ENCODE results near the gene ADAMTSL2.

ADAMTSL2 gene

GRCh38 chr9:133522073-133522910, 12.2 kb upstream of the ADAMTSL2 start:
- no peak for TF ChIP-seq ISL1 (CRISPR knock-in tag; IDR thresholded peaks at IDR 0.05)
- TF ChIP-seq CREB5 (CRISPR knock-in tag; IDR thresholded peaks at IDR 0.05; ENCODE audit: low read depth), result no peak
- TF ChIP-seq POU6F1 (CRISPR knock-in tag; IDR thresholded peaks at IDR 0.05; ENCODE audit: borderline replicate concordance, low read depth), result no peak
- no peak for TF ChIP-seq CSDC2 (CRISPR knock-in tag; IDR thresholded peaks at IDR 0.05)
- TF ChIP-seq ZFP30 (CRISPR knock-in tag; IDR thresholded peaks at IDR 0.05), result no peak
- TF ChIP-seq TOX (CRISPR knock-in tag; IDR thresholded peaks at IDR 0.05; ENCODE audit: borderline replicate concordance), result no peak
- TF ChIP-seq PPARA (CRISPR knock-in tag; IDR thresholded peaks at IDR 0.05; ENCODE audit: borderline replicate concordance), result no peak
- TF ChIP-seq ZNF8 (CRISPR knock-in tag; IDR thresholded peaks at IDR 0.05), result no peak
- TF ChIP-seq ESRRG (CRISPR knock-in tag; IDR thresholded peaks at IDR 0.05), result no peak
- no peak for TF ChIP-seq TCF4 (CRISPR knock-in tag; IDR thresholded peaks at IDR 0.05; ENCODE audit: borderline replicate concordance)
- no peak for TF ChIP-seq CSRNP3 (CRISPR knock-in tag; IDR thresholded peaks at IDR 0.05)
- no peak for TF ChIP-seq ZC3H10 (CRISPR knock-in tag; IDR thresholded peaks at IDR 0.05)
- TF ChIP-seq PATZ1 (CRISPR knock-in tag; IDR thresholded peaks at IDR 0.05; ENCODE audit: borderline replicate concordance), result no peak
- no peak for TF ChIP-seq SNAI2 (CRISPR knock-in tag; IDR thresholded peaks at IDR 0.05)
- ATAC-seq, result no peak

- ATAC-seq, result no peak
- no peak for TF ChIP-seq OSR1 (CRISPR knock-in tag; IDR thresholded peaks at IDR 0.05)
- no peak for TF ChIP-seq POU6F1 (CRISPR knock-in tag; IDR thresholded peaks at IDR 0.05; ENCODE audit: borderline replicate concordance, low read depth)
- TF ChIP-seq PPARA (CRISPR knock-in tag; IDR thresholded peaks at IDR 0.05; ENCODE audit: borderline replicate concordance), result no peak
- no peak for TF ChIP-seq CREB5 (CRISPR knock-in tag; IDR thresholded peaks at IDR 0.05; ENCODE audit: low read depth)
- TF ChIP-seq RARB (CRISPR knock-in tag; IDR thresholded peaks at IDR 0.05), result no peak
- TF ChIP-seq BACH2 (CRISPR knock-in tag; IDR thresholded peaks at IDR 0.05; ENCODE audit: borderline replicate concordance), result no peak
- TF ChIP-seq ZNF565 (CRISPR knock-in tag; conservative IDR thresholded peaks at IDR 0.05; ENCODE audit: low read depth), result no peak
- no peak for TF ChIP-seq ARNTL (CRISPR knock-in tag; IDR thresholded peaks at IDR 0.05; ENCODE audit: borderline replicate concordance, low read depth)
Measured at GRCh38 chr9:133523106-133523505, 11.4 kb upstream of the ADAMTSL2 start.

GRCh38 chr9:133524146-133524545, 10.4 kb upstream of the ADAMTSL2 start:
- TF ChIP-seq TOX (CRISPR knock-in tag; IDR thresholded peaks at IDR 0.05; ENCODE audit: borderline replicate concordance) (no peak), ZFP30 (CRISPR knock-in tag; IDR thresholded peaks at IDR 0.05) (no peak), CREB5 (CRISPR knock-in tag; IDR thresholded peaks at IDR 0.05; ENCODE audit: low read depth) (no peak), CSDC2 (CRISPR knock-in tag; IDR thresholded peaks at IDR 0.05) (no peak), BACH2 (CRISPR knock-in tag; IDR thresholded peaks at IDR 0.05; ENCODE audit: borderline replicate concordance) (no peak), POU6F1 (CRISPR knock-in tag; IDR thresholded peaks at IDR 0.05; ENCODE audit: borderline replicate concordance, low read depth) (no peak), ARNTL (CRISPR knock-in tag; IDR thresholded peaks at IDR 0.05; ENCODE audit: borderline replicate concordance, low read depth) (no peak), TCF4 (CRISPR knock-in tag; IDR thresholded peaks at IDR 0.05; ENCODE audit: borderline replicate concordance) (no peak), TSHZ2 (CRISPR knock-in tag; IDR thresholded peaks at IDR 0.05) (no peak)
- no peak for ATAC-seq
